Mammary epithelial cell (primary cell): ENCODE data around the gene RBM34.

Experiments used
- EZH2 ChIP-seq: IDR thresholded peaks from 2 replicates; pipeline ENCODE4 v1.6.1; 2012; ENCODE audit warnings: low read length, inconsistent platforms, borderline replicate concordance
- TF ChIP-seq, protein P1 (sequence below), 2 donors: IDR thresholded peaks in 1 of 2; conservative IDR thresholded peaks in 1 of 2; 2 replicates each; pipeline ENCODE4 v1.5.1; 2011 to 2012; ENCODE audit warnings: inconsistent platforms in 2 of 2, low read length in 2 of 2, mild to moderate bottlenecking in 2 of 2, control low read depth in 1 of 2, low read depth in 1 of 2; ENCODE audit not compliant: insufficient read depth in 1 of 2; ENCODE audit errors: extremely low read depth in 1 of 2

DNA sequence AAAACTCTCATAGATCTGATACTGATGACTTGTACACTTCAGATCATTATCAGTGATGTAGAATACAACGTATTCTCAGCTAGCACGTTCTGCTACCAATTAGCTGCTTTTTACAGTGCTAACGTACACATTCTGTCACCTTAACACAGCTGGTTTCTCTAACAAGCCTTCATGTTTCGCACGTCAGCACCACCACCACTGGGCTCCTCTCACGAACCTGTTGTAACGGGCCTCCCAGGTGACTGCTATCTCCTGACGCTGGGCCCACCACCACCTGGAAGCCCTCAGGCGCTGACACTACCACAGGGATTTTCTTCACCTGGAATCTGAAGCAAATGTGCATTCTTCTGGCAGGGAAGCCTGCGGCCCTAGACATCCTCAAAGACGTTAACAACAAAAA is 52.2 kb downstream of the RBM34 start:
- TF ChIP-seq, protein P1, sequence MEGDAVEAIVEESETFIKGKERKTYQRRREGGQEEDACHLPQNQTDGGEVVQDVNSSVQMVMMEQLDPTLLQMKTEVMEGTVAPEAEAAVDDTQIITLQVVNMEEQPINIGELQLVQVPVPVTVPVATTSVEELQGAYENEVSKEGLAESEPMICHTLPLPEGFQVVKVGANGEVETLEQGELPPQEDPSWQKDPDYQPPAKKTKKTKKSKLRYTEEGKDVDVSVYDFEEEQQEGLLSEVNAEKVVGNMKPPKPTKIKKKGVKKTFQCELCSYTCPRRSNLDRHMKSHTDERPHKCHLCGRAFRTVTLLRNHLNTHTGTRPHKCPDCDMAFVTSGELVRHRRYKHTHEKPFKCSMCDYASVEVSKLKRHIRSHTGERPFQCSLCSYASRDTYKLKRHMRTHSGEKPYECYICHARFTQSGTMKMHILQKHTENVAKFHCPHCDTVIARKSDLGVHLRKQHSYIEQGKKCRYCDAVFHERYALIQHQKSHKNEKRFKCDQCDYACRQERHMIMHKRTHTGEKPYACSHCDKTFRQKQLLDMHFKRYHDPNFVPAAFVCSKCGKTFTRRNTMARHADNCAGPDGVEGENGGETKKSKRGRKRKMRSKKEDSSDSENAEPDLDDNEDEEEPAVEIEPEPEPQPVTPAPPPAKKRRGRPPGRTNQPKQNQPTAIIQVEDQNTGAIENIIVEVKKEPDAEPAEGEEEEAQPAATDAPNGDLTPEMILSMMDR (conservative IDR thresholded peaks at IDR 0.05 in 1 of 2, IDR thresholded peaks at IDR 0.05 in 1 of 2; ENCODE audit: extremely low read depth in 1 of 2, insufficient read depth in 1 of 2, low read depth in 1 of 2, low read length in 2 of 2) = no peak
- TF ChIP-seq EZH2 = no peak
